ENCODE measurements around the gene EIF4G3.

DNA sequence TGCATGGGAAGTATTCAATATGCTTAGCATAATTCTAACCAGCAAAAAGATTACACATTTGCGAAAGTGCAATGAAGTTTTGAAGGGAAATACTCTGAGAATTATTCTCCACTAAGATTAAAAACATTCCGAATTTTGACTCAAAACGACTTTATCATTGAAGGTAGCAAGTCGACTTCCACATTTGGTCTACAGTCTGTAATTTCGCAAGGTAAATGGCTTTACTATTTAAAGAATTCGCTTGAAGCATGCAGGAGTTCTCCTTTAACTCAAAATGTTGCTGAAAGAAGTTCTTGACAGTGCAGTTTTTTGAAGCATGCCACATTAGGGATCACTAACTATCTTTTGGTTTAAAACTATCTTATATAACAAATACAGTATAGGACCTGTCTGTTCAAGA is 228.6 kb downstream of the EIF4G3 start:
- TF ChIP-seq, protein P1, sequence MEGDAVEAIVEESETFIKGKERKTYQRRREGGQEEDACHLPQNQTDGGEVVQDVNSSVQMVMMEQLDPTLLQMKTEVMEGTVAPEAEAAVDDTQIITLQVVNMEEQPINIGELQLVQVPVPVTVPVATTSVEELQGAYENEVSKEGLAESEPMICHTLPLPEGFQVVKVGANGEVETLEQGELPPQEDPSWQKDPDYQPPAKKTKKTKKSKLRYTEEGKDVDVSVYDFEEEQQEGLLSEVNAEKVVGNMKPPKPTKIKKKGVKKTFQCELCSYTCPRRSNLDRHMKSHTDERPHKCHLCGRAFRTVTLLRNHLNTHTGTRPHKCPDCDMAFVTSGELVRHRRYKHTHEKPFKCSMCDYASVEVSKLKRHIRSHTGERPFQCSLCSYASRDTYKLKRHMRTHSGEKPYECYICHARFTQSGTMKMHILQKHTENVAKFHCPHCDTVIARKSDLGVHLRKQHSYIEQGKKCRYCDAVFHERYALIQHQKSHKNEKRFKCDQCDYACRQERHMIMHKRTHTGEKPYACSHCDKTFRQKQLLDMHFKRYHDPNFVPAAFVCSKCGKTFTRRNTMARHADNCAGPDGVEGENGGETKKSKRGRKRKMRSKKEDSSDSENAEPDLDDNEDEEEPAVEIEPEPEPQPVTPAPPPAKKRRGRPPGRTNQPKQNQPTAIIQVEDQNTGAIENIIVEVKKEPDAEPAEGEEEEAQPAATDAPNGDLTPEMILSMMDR (conservative IDR thresholded peaks at IDR 0.05 in 1 of 2, IDR thresholded peaks at IDR 0.05 in 1 of 2; ENCODE audit: low read depth in 1 of 2, low read length in 2 of 2) = no peak
- TF ChIP-seq EZH2 (IDR thresholded peaks at IDR 0.05; ENCODE audit: low read length, missing control alignments) = no peak
